Measurements from ENCODE around the gene CNNM2.
"Not testable (repeated sequence)": the region's sequence is repeated elsewhere in the genome, so short reads cannot be mapped to it uniquely, and the experiment has no call there.

Gene CNNM2

GRCh38 chr10:103130910-103131309, 212.8 kb downstream of the CNNM2 start:
- TF ChIP-seq, protein P1, sequence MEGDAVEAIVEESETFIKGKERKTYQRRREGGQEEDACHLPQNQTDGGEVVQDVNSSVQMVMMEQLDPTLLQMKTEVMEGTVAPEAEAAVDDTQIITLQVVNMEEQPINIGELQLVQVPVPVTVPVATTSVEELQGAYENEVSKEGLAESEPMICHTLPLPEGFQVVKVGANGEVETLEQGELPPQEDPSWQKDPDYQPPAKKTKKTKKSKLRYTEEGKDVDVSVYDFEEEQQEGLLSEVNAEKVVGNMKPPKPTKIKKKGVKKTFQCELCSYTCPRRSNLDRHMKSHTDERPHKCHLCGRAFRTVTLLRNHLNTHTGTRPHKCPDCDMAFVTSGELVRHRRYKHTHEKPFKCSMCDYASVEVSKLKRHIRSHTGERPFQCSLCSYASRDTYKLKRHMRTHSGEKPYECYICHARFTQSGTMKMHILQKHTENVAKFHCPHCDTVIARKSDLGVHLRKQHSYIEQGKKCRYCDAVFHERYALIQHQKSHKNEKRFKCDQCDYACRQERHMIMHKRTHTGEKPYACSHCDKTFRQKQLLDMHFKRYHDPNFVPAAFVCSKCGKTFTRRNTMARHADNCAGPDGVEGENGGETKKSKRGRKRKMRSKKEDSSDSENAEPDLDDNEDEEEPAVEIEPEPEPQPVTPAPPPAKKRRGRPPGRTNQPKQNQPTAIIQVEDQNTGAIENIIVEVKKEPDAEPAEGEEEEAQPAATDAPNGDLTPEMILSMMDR (IDR thresholded peaks at IDR 0.05; ENCODE audit: low read depth, low read length, missing control alignments) = no peak
- no peak overlapping the region for H3K4me3 ChIP-seq (ENCODE audit: low read depth, low read length)
- no peak for DNase-seq (ENCODE audit: low read depth)

DNA sequence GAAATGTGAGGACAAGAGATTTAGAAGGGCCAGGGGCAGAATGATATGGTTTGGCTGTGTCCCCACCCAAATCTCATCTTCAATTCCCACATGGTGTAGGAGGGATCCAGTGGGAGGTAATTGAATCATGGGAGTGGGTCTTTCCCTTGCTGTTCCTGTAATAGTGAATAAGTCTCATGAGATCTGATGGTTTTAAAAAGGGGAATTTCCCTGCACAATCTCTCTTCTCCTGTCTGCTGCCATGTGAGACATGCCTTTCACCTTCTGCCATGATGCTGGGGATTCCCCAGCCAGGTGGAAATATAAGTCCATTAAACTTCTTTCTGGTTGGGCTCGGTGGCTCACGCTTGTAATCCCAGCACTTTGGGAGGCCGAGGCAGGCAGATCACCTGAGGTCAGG, 217.1 kb downstream of the CNNM2 start:
- not testable (repeated sequence) for DNase-seq (ENCODE audit: low read depth); H3K4me3 ChIP-seq (ENCODE audit: low read depth, low read length)

GRCh38 chr10:103139803-103140202, 221.7 kb downstream of the CNNM2 start:
- no peak overlapping the region for H3K4me3 ChIP-seq (ENCODE audit: low read depth, low read length)
- DNase-seq (ENCODE audit: low read depth) = no peak
- TF ChIP-seq, protein P1 (IDR thresholded peaks at IDR 0.05; ENCODE audit: low read depth, low read length, missing control alignments) = no peak

All from GM12864 (cell line).